AG04449 (cell line): ENCODE results near the gene NTPCR.
A peak's percentile ranks its signal among the peaks of the same experiment; 100 is the strongest.

Source experiments
- CTCF ChIA-PET: fragments of 350-600 bp; formaldehyde crosslinking; extraction: SDS; loops from one replicate; lab custom pipeline; 2021; ENCODE audit warnings: antibody characterized with exemption; lab: Yijun Ruan, JAX
- POLR2A ChIA-PET: fragments of 400-600, 350-600 bp; formaldehyde crosslinking; extraction: SDS; loops from one replicate; lab custom pipeline; 2020; ENCODE audit warnings: antibody characterized with exemption, inconsistent platforms; lab: Yijun Ruan, JAX
- DNase-seq: peaks from one replicate; pipeline ENCODE4 v3.0.0-alpha.2; 2010; ENCODE audit warnings: low read depth, low spot score
- H3K4me3 ChIP-seq: 2 replicates; pipeline ENCODE4 v1.5.1; 2011; ENCODE audit warnings: low read depth, mild to moderate bottlenecking, control low read depth, low read length
- CTCF ChIP-seq: IDR thresholded peaks from one replicate; pipeline ENCODE4 v1.5.1; 2011; ENCODE audit warnings: mild to moderate bottlenecking, moderate library complexity, low read length, control low read depth, inconsistent platforms; ENCODE audit not compliant: insufficient read depth; ENCODE audit errors: missing control alignments

Gene NTPCR

GRCh38 chr1:232950197-232951176 is at the start of gene NTPCR:
Gene NTPCR (plus strand): TSS chr1:232950611. CDS start chr1:232950711, 100 bp downstream.
- ChIA-PET POLR2A (no interaction called here), CTCF (no interaction called here)
- DNase-seq, result peak; percentile 46
- peak within 1 kb of the TSS; percentile 85 for H3K4me3 ChIP-seq
- TF ChIP-seq CTCF, result peak; percentile 2

- no peak for DNase-seq
- ChIA-PET CTCF (no interaction called here), POLR2A (no interaction called here)
- no peak overlapping the region for H3K4me3 ChIP-seq
- no peak for TF ChIP-seq CTCF
Measured at GRCh38 chr1:232900818-232901217, 49.6 kb upstream of the NTPCR start.

GRCh38 chr1:232901255-232901654 is 49.2 kb upstream of the NTPCR start:
- ChIA-PET CTCF (interaction anchor here (0.7 kb wide), 1 partner anchor 11 kb away, joined by 4 read pairs; no protein-coding TSS in a partner anchor), POLR2A (no interaction called here)
- H3K4me3 ChIP-seq, result no peak overlapping the region
- TF ChIP-seq CTCF, result no peak
- no peak for DNase-seq

- ChIA-PET CTCF (no interaction called here), POLR2A (no interaction called here)
- no peak overlapping the region for H3K4me3 ChIP-seq
- TF ChIP-seq CTCF, result no peak
- no peak for DNase-seq
Measured at GRCh38 chr1:232902774-232903350, 47.5 kb upstream of the NTPCR start.

GRCh38 chr1:232904131-232904530 is 46.3 kb upstream of the NTPCR start:
- ChIA-PET CTCF (no interaction called here), POLR2A (interaction anchor here (1.1 kb wide), 1 partner anchor 35 kb away, joined by 3 read pairs; no protein-coding TSS in a partner anchor)
- H3K4me3 ChIP-seq, result no peak overlapping the region
- TF ChIP-seq CTCF, result no peak
- DNase-seq, result no peak

- TF ChIP-seq CTCF, result no peak
- ChIA-PET POLR2A (interaction anchor here (1.1 kb wide), 1 partner anchor 35 kb away, joined by 3 read pairs; no protein-coding TSS in a partner anchor), CTCF (no interaction called here)
- no peak overlapping the region for H3K4me3 ChIP-seq
- DNase-seq, result peak; percentile 23
Measured at GRCh38 chr1:232904566-232904965, 45.8 kb upstream of the NTPCR start.
